GM12878 (cell line): Measurements from ENCODE around the gene IRF6. TPM values are rescaled to one million over a fixed set of nuclear protein-coding genes. Genes with fewer than 3 reads are reported as not detected.

Source experiments
- CBFB ChIP-seq: IDR thresholded peaks from 2 replicates; pipeline ENCODE4 v1.6.1; 2016; ENCODE audit warnings: antibody characterized with exemption, low read depth
- CBX3 ChIP-seq: fragments of 200-600 bp; sonication (generic); IDR thresholded peaks from 2 replicates; pipeline ENCODE4 v1.6.1; 2016; ENCODE audit warnings: low read depth, borderline replicate concordance
- FOS ChIP-seq: IDR thresholded peaks from 3 replicates; pipeline ENCODE4 v1.6.1; 2011; ENCODE audit warnings: borderline replicate concordance; ENCODE audit not compliant: insufficient read length; ENCODE audit errors: extremely low read depth
- HDGF ChIP-seq: fragments of 450-650 bp; IDR thresholded peaks from 2 replicates; pipeline ENCODE4 v1.6.1; 2016; ENCODE audit warnings: antibody characterized with exemption
- IRF4 ChIP-seq: IDR thresholded peaks from 2 replicates; pipeline ENCODE4 v1.6.1; 2011; ENCODE audit warnings: low read depth, low read length
- NFIC ChIP-seq: IDR thresholded peaks from 2 replicates; pipeline ENCODE4 v1.6.1; 2012; ENCODE audit warnings: low read depth, mild to moderate bottlenecking, inconsistent platforms, low read length, moderate library complexity
- NFYA ChIP-seq: IDR thresholded peaks from 2 replicates; pipeline ENCODE4 v1.6.1; 2011; ENCODE audit warnings: low read depth, mild to moderate bottlenecking, low read length, improper control_type of control experiment, borderline replicate concordance
- NFYB ChIP-seq: IDR thresholded peaks from 2 replicates; pipeline ENCODE4 v1.6.1; 2011; ENCODE audit warnings: low read depth, mild to moderate bottlenecking, low read length, improper control_type of control experiment, moderate library complexity; ENCODE audit not compliant: insufficient read depth
- NR2C2 ChIP-seq: IDR thresholded peaks from 2 replicates; pipeline ENCODE4 v1.6.1; 2011; ENCODE audit warnings: borderline replicate concordance, low read depth; ENCODE audit not compliant: control insufficient read depth, insufficient read length
- NRF1 ChIP-seq: conservative IDR thresholded peaks from 2 replicates; pipeline ENCODE4 v1.6.1; 2011; ENCODE audit warnings: mild to moderate bottlenecking, low read depth, low read length, improper control_type of control experiment
- RCOR1 ChIP-seq: conservative IDR thresholded peaks from 2 replicates; pipeline ENCODE4 v1.6.1; 2012; ENCODE audit warnings: low read depth, low read length, improper control_type of control experiment
- REST ChIP-seq: IDR thresholded peaks from 2 replicates; pipeline ENCODE4 v1.6.1; 2012; ENCODE audit warnings: mild to moderate bottlenecking, low read depth, low read length
- SMAD1 ChIP-seq: fragments of 450-650 bp; IDR thresholded peaks from 2 replicates; pipeline ENCODE4 v1.6.1; 2018; ENCODE audit warnings: mild to moderate bottlenecking, low read depth; ENCODE audit not compliant: partially characterized antibody
- SMAD5 ChIP-seq: IDR thresholded peaks from 2 replicates; pipeline ENCODE4 v1.6.1; 2016; ENCODE audit warnings: antibody characterized with exemption, low read depth
- TARDBP ChIP-seq: IDR thresholded peaks from 2 replicates; pipeline ENCODE4 v1.6.1; 2016; ENCODE audit warnings: borderline replicate concordance
- TCF7 ChIP-seq: IDR thresholded peaks from 2 replicates; pipeline ENCODE4 v1.6.1; 2014; ENCODE audit warnings: antibody characterized with exemption, borderline replicate concordance
- USF2 ChIP-seq: IDR thresholded peaks from 2 replicates; pipeline ENCODE4 v1.6.1; 2011; ENCODE audit warnings: low read depth, low read length, improper control_type of control experiment, borderline replicate concordance
- YY1 ChIP-seq: IDR thresholded peaks from 2 replicates; pipeline ENCODE4 v1.6.1; 2011; ENCODE audit warnings: low read depth, mild to moderate bottlenecking, low read length
- polyA plus RNA-seq, 11 experiments: library from polyadenylated mRNA; depleted of rRNA in 4 of 11; unstranded in 6 of 11; stranded (reverse) in 5 of 11; fragments of >200 nt; fragmentation: Nextera tagmentation in 4 of 11; fragmentation: Illumina TruSeq in 1 of 11; extraction: Ambion mirVana in 4 of 11; extraction: Trizol in 1 of 11; gene quantifications; 1 replicate in 1 of 11; 2 replicates in 10 of 11; pipeline versions ENCODE4 v1.2.1 to v1.2.3, GENCODE V29; 2011 to 2016; ENCODE audit warnings: inconsistent platforms in 2 of 11, missing spikeins in 2 of 11, low read depth in 1 of 11
- total RNA-seq, 4 experiments: library from RNA; depleted of rRNA in 3 of 4; stranded (reverse); fragments of >200 nt in 3 of 4; fragmentation: Illumina TruSeq in 1 of 4; extraction: Trizol in 1 of 4; gene quantifications; 2 replicates each; pipeline versions ENCODE4 v1.2.1 to v1.2.3, GENCODE V29; 2013 to 2021
- TF ChIP-seq, protein P1 (sequence below): fragments of 450-650 bp; IDR thresholded peaks from 2 replicates; pipeline ENCODE4 v1.6.1; 2014; ENCODE audit warnings: mild to moderate bottlenecking
- TF ChIP-seq, protein P2 (sequence below): IDR thresholded peaks from 2 replicates; pipeline ENCODE4 v1.6.1; 2012; ENCODE audit warnings: low read depth, low read length, improper control_type of control experiment
- TF ChIP-seq, protein P3 (sequence below): fragments of 450-650 bp; IDR thresholded peaks from 2 replicates; pipeline ENCODE4 v1.6.1; 2016; ENCODE audit warnings: mild to moderate bottlenecking, moderate library complexity, borderline replicate concordance

IRF6 gene
- total and polyA plus RNA-seq, 10 of the 15 experiments (the other 5 are each of a cell fraction or from before 2014, with no cell fraction given): 0.04 to 0.50 (median 0.09) TPM; not detected in 1

GRCh38 chr1:209747580-209748262 lies 58.2 kb downstream of the IRF6 start (continued):
- TF ChIP-seq TARDBP: 0 out of 2 replicates have a peak, but pooled peaks have one; percentile 32
- TF ChIP-seq IRF4: no peak
- TF ChIP-seq RCOR1: peak; percentile 81; the same call in 1 of the 2 replicates
- peak; percentile 61; the same call in 1 of the 2 replicates for TF ChIP-seq HDGF
- TF ChIP-seq, protein P1, sequence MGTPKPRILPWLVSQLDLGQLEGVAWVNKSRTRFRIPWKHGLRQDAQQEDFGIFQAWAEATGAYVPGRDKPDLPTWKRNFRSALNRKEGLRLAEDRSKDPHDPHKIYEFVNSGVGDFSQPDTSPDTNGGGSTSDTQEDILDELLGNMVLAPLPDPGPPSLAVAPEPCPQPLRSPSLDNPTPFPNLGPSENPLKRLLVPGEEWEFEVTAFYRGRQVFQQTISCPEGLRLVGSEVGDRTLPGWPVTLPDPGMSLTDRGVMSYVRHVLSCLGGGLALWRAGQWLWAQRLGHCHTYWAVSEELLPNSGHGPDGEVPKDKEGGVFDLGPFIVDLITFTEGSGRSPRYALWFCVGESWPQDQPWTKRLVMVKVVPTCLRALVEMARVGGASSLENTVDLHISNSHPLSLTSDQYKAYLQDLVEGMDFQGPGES: 0 out of 2 replicates have a peak, but pooled peaks have one; percentile 36
- TF ChIP-seq CBX3: no peak
- no peak for TF ChIP-seq SMAD5
- TF ChIP-seq, protein P2, sequence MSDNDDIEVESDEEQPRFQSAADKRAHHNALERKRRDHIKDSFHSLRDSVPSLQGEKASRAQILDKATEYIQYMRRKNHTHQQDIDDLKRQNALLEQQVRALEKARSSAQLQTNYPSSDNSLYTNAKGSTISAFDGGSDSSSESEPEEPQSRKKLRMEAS: no peak; the same call in 1 of the 2 replicates
- no peak for TF ChIP-seq FOS
- peak; percentile 67 for TF ChIP-seq YY1
- TF ChIP-seq NRF1: no peak
- TF ChIP-seq, protein P3, sequence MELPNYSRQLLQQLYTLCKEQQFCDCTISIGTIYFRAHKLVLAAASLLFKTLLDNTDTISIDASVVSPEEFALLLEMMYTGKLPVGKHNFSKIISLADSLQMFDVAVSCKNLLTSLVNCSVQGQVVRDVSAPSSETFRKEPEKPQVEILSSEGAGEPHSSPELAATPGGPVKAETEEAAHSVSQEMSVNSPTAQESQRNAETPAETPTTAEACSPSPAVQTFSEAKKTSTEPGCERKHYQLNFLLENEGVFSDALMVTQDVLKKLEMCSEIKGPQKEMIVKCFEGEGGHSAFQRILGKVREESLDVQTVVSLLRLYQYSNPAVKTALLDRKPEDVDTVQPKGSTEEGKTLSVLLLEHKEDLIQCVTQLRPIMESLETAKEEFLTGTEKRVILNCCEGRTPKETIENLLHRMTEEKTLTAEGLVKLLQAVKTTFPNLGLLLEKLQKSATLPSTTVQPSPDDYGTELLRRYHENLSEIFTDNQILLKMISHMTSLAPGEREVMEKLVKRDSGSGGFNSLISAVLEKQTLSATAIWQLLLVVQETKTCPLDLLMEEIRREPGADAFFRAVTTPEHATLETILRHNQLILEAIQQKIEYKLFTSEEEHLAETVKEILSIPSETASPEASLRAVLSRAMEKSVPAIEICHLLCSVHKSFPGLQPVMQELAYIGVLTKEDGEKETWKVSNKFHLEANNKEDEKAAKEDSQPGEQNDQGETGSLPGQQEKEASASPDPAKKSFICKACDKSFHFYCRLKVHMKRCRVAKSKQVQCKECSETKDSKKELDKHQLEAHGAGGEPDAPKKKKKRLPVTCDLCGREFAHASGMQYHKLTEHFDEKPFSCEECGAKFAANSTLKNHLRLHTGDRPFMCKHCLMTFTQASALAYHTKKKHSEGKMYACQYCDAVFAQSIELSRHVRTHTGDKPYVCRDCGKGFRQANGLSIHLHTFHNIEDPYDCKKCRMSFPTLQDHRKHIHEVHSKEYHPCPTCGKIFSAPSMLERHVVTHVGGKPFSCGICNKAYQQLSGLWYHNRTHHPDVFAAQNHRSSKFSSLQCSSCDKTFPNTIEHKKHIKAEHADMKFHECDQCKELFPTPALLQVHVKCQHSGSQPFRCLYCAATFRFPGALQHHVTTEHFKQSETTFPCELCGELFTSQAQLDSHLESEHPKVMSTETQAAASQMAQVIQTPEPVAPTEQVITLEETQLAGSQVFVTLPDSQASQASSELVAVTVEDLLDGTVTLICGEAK: no peak
- TF ChIP-seq USF2: no peak
- no peak for TF ChIP-seq SMAD1
- TF ChIP-seq CBFB: 0 out of 2 replicates have a peak, but pooled peaks have one; percentile 19
- TF ChIP-seq TCF7: no peak
- TF ChIP-seq NFYA: no peak
- no peak for TF ChIP-seq NR2C2
- TF ChIP-seq NFIC: no peak
- TF ChIP-seq REST: peak; percentile 29; the same call in 1 of the 2 replicates
- no peak for TF ChIP-seq NFYB
